GM19328 (cell line): ENCODE measurements around the gene DAD1.
"Not testable (repeated sequence)": the region's sequence is repeated elsewhere in the genome, so short reads cannot be mapped to it uniquely, and the experiment has no call there.

ENCODE experiments used
- ATAC-seq: cut with Tn5 transposase; IDR thresholded peaks from one replicate; pipeline ENCODE4 v1.9.1; 2021; ENCODE audit warnings: mild to moderate bottlenecking, moderate library complexity; ENCODE audit not compliant: unreplicated experiment

DAD1 gene

GRCh38 chr14:22569737-22570131 lies 19.3 kb downstream of the DAD1 start:
- no peak for ATAC-seq

- ATAC-seq = no peak
These were observed 19.8 kb downstream of the DAD1 start for GRCh38 chr14:22569106-22569736.

GRCh38 chr14:22567437-22567836 lies 21.6 kb downstream of the DAD1 start:
- ATAC-seq = no peak

- no peak for ATAC-seq
These were observed 22.2 kb downstream of the DAD1 start for GRCh38 chr14:22566845-22567244.

- not testable (repeated sequence) for ATAC-seq
These were observed 22.8 kb downstream of the DAD1 start for GRCh38 chr14:22566266-22566665.

- ATAC-seq = no peak
These were observed 23.6 kb downstream of the DAD1 start for GRCh38 chr14:22565391-22565945.

- ATAC-seq = no peak
These were observed 24.6 kb downstream of the DAD1 start for GRCh38 chr14:22564463-22564862.

- no peak for ATAC-seq
These were observed 25.0 kb downstream of the DAD1 start for GRCh38 chr14:22563987-22564386.

GRCh38 chr14:22561661-22562579 lies 27.1 kb downstream of the DAD1 start:
- ATAC-seq = no peak

GRCh38 chr14:22561366-22561660 lies 27.7 kb downstream of the DAD1 start:
- ATAC-seq = no peak

GRCh38 chr14:22560662-22561365 lies 28.2 kb downstream of the DAD1 start:
- ATAC-seq = no peak

GRCh38 chr14:22559041-22559440 lies 30.0 kb downstream of the DAD1 start:
- ATAC-seq = no peak

GRCh38 chr14:22558221-22558913 lies 30.7 kb downstream of the DAD1 start:
- no peak for ATAC-seq

- no peak for ATAC-seq
These were observed 31.2 kb downstream of the DAD1 start for GRCh38 chr14:22557846-22558220.

GRCh38 chr14:22556990-22557623 lies 31.9 kb downstream of the DAD1 start:
- no peak for ATAC-seq

GRCh38 chr14:22556021-22556989 lies 32.7 kb downstream of the DAD1 start:
- ATAC-seq = peak; percentile 79

- ATAC-seq = no peak
These were observed 33.5 kb downstream of the DAD1 start for GRCh38 chr14:22555384-22556011.

- no peak for ATAC-seq
These were observed 34.3 kb downstream of the DAD1 start for GRCh38 chr14:22554498-22555383.
